Erythroblast (primary cell): Measurements from ENCODE around the gene IFT122.

ENCODE experiments used
- DNase-seq, 2 experiments: peaks; one replicate each; lab custom pipeline; 2025; lab: John Stamatoyannopoulos, UW
- GATA1 ChIP-seq: IDR thresholded peaks from 2 replicates; pipeline ENCODE4 v1.6.1; 2011; ENCODE audit warnings: low read depth, mild to moderate bottlenecking, control low read depth, low read length, moderate library complexity
- POLR2A ChIP-seq: IDR thresholded peaks from 2 replicates; pipeline ENCODE4 v1.6.1; 2011; ENCODE audit warnings: mild to moderate bottlenecking, low read length

IFT122 gene

GRCh38 chr3:129517516-129517915, 77.5 kb downstream of the IFT122 start:
- no peak for DNase-seq
- TF ChIP-seq POLR2A (no peak), GATA1 (no peak)

GRCh38 chr3:129518038-129518561, 78.1 kb downstream of the IFT122 start:
- no peak for DNase-seq
- TF ChIP-seq POLR2A (no peak), GATA1 (no peak)

GRCh38 chr3:129518581-129518980, 78.6 kb downstream of the IFT122 start:
- TF ChIP-seq POLR2A = no peak
- TF ChIP-seq GATA1 = no peak
- DNase-seq = no peak

- no peak for TF ChIP-seq POLR2A
- no peak for TF ChIP-seq GATA1
- no peak for DNase-seq
Observed at GRCh38 chr3:129519449-129519848, 79.4 kb downstream of the IFT122 start.

GRCh38 chr3:129519896-129520715, 80.1 kb downstream of the IFT122 start:
- DNase-seq = no peak
- TF ChIP-seq GATA1 (no peak), POLR2A (no peak)

GRCh38 chr3:129520960-129521359, 80.9 kb downstream of the IFT122 start:
- TF ChIP-seq GATA1 (no peak), POLR2A (no peak)
- DNase-seq = no peak

- DNase-seq = no peak
- TF ChIP-seq GATA1 (no peak), POLR2A (no peak)
Observed at GRCh38 chr3:129521611-129522010, 81.6 kb downstream of the IFT122 start.

- no peak for DNase-seq
- no peak for TF ChIP-seq GATA1
- no peak for TF ChIP-seq POLR2A
Observed at GRCh38 chr3:129522953-129523352, 82.9 kb downstream of the IFT122 start.

- TF ChIP-seq POLR2A = no peak
- no peak for DNase-seq
Observed at GRCh38 chr3:129524081-129524480, 84.1 kb downstream of the IFT122 start.

GRCh38 chr3:129525341-129525968, 85.4 kb downstream of the IFT122 start:
- no peak for DNase-seq

GRCh38 chr3:129526121-129526900, 86.3 kb downstream of the IFT122 start:
- no peak for TF ChIP-seq POLR2A
- no peak for TF ChIP-seq GATA1
- no peak for DNase-seq

More at GRCh38 chr3:129525341-129525968, 85.4 kb downstream of the IFT122 start:
- TF ChIP-seq POLR2A = no peak
- no peak for TF ChIP-seq GATA1

- DNase-seq = no peak
- TF ChIP-seq POLR2A (no peak), GATA1 (no peak)
Observed at GRCh38 chr3:129527262-129527661, 87.2 kb downstream of the IFT122 start.

- TF ChIP-seq GATA1 = no peak
- no peak for TF ChIP-seq POLR2A
- no peak for DNase-seq
Observed at GRCh38 chr3:129528589-129529100, 88.6 kb downstream of the IFT122 start, which contains the start of gene RHO. TSS of gene RHO (plus strand) at chr3:129528639. CDS start at chr3:129528734, 95 bp downstream.
